Activated naive CD4-positive, alpha-beta T cell (primary cell): Measurements from ENCODE around the gene SMKR1.
"Not testable (repeated sequence)": the region's sequence is repeated elsewhere in the genome, so short reads cannot be mapped to it uniquely, and the experiment has no call there.

Experiments
- DNase-seq, 4 experiments: peaks; one replicate each; lab custom pipeline; 2025; lab: John Stamatoyannopoulos, UW

The SMKR1 gene

DNA sequence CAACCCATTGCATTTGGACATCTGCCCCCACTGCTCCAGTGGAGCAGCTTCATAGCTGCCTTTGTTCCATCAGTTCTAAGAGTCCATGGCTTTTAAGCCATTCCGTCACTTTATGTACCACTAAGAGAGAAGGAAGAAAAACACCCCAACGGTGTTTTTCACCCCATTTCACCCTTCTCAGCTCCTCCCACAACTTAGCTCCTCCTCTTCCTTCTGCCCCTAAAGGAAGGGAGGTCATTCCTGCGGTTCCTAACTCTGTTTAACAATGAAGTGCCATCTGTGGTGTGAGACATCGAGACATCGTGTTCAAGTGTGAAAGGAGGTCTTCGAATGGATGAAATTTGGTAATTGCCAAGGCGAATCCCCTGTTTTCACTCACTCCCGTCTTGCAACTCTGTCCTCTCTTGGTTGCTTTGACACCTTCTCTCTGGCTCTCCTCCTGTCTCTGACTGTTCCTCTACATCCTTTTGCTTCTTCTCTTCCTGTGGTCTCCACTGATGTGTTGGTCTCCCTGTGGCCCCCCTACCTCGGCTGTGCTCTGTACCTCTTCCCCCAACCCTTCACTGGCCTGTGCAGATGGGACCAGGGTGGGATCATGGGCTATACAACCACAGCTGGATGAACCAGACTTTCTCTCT is 23.0 kb downstream of the SMKR1 start:
- no peak for DNase-seq

DNA sequence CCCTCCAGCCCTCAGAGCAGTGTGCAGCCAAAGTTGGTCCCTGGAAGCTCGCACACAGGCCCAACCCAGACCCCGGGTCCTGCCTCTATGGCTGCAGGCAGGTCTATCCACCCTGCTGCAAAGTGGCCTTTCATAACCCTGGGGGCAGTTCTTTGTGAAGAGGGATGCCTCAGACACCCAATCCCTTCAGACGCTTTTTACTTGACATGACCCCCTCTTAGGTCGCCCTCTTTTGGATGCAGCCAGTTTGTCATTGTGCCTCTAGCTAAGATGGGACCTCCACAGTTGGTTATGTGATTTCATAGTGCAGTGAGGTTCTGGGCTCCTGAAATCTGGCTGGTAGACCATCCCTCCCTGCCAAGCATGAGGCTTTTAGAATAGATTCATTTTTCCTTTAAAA is 27.3 kb downstream of the SMKR1 start:
- DNase-seq: no peak

DNA sequence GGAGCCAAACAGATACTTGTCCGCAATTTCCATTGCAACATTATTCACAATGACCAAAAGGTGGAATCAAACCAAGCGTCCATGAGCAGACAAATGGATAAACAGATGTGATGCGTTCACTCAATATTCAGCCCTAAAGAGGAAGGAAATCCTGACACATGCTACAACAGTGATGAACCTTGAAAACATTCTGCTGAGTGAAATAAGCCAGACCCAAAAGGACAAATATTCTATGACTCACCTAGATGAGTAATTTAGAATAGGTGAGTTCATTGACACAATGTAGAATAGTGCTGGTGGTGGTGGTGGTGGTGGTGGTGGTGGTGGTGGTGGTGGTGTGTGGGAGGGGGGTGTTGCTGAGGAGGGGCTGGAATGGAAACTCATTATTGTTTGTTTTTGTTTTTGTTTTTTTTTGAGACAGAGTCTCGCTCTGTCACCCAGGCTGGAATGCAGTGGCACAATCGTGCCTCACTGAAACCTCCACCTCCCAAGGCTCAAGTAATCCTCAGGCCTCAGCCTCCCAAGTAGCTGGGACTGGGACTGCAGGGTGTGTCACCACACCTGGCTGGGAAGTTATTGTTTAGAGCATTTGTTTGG is 28.6 kb downstream of the SMKR1 start:
- peak in 1 of 4 experiments; percentile 8 for DNase-seq

DNA sequence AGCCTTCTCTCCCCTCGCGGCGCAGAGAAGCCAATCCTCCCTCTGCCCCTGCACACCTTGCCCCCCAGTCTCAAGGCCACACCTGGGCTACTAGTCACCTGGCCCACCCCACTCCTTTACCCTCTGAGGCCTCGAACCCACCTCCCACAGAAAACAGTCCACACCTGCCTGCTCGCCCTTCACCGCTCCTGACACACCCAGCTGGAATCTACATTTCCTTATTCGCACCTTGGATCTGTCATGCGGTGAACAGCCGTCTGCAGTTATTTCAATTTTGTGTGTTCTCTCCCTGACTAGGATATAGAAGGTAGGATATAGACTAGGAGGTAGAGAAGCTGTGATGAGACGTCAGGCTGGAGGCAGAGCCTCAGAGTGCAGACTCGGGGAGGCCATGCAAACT is 29.4 kb downstream of the SMKR1 start:
- DNase-seq: no peak

DNA sequence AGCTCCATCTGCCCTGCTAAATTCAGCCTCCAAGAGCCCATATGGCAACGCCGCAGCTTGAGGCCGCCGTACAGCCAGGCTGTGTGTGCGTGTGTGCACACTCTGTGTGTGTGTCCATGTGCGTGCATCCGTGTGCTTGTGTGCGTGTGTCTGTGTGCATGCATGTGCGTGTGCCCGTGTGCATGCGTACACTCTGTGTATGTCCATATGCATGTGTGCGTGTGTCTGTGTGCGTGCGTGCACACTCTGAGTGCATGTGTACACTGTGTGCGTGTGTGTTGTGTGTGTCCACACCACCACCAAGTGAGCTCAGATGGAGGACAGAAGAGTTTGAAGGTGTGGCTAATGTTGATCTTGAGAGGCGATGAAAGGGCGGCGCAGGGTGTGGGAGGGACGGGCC is 30.0 kb downstream of the SMKR1 start:
- DNase-seq: no peak

DNA sequence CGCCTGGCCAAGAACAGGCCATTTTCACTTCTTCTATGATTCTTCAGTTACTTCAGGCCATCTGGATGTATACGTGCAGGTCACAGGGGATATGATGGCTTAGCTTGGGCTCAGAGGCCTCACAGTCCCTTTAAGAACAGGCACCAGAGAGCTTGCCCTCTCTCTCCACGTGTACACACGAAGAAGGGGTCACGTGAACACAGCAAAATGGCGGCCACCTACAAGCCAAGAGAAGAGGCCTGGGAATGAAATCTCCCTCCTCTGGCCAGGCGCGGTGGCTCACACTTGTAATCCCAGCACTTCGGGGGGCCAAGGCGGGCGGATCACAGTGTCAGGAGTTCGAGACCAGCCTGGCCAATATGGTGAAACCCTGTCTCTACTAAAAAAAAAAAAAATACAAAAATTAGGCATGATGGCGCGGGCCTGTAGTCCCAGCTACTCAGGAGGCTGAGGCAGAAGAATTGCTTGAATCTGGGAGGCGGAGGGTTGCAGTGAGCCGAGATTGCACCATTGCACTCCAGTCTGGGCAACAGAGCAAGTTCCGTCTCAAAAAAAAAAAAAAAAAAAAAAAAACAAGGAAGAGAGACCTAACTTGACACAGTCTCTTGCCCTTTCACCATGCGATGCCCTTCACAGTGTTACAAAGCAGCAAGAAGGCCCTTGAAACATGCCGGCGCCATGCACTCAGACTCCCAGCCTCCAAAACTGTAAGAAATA is 32.4 kb downstream of the SMKR1 start:
- not testable (repeated sequence) for DNase-seq

DNA sequence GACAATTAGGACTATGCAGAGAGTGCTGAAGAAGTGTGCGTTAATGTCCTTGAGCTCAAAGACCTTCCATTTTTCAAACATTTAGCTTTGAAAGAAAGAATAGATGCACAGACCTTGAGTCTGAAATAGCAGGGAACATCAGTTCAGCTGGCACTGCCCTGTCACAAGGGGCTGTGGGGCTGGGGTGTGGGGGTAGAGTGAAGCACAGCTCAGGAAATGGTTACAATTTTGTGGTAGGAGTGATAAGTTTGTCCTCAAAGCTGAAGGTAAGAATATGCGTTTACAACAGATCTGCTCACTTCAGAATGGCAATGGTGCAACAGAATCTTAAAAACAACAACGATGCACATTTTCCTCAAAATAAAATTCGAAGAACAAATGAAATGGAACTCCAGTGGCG is 33.6 kb downstream of the SMKR1 start:
- DNase-seq: no peak

DNA sequence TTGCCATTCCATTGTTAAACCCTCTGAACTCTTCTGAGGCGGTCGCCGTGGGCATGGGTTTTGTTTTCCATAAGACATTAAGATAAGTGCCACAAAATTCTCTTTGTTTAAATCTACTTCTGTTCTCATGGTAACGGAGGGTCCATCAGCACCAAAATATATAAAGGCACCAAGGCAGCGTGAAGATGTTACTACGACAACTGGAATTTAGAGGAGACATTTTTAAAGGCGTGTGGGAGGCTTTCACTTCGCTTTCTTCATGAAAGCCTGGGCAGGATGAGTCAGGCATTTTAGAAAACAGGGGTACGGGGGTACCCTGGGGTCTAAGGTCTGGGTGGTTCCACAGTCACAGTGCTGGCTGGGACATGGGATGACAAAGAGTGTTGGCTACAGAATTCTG is 34.0 kb downstream of the SMKR1 start:
- DNase-seq: no peak

DNA sequence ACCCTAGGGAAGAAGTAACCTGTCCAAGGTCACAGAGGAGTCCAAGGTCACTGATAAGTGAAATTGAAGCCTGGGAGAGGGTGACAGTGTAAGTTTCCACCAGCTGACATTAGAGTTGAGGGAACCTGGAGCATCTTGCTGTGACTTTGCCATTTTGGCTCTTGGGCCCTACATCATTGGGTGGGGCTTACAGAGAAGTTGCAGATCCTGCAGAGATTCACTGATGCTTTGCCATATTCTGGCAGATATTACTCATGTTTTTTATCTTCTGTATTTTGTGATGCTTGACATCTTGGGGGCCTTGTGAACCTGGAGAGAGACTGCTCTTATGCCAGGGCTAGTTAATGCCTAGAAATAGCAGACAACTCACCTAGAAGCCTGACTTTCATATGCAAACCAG is 36.5 kb downstream of the SMKR1 start:
- no peak for DNase-seq

DNA sequence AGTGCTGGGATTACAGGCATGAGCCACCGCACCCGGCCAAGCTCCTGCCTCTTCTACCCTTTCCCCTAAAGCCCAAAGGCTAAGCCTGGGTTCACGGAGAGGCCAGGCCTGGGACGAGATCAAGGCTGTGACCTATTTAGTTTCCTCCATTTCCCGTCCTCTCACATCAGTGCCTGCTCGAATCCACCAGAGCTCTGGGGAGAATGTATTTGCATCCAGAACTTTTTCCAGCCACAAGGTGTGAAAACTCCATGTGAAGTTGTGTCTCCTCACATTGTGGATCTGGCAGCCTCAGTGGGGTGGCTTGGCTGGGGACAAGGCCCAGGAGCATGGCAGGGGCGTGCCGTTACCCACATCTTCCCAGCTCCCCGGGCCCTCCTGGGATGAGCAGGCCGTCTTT is 38.0 kb downstream of the SMKR1 start:
- no peak for DNase-seq

DNA sequence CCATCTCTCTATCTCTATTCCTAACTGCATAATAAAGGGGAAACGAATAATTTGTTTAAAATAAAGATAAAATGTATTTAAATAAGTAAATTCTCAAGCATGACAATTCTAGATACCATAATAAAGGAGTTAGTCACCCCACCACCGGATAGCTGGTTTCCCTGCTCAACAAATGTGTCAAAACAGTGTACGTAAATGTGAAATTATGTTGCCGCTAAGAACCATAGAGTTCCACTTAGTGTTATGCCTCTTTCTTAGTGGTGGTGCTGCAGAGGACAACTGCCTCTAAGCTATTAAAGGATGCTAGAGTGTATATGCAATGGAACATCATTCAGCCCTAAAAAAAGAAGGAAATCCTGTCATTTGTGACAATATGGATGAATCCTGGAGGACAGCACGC is 42.4 kb downstream of the SMKR1 start:
- DNase-seq: no peak

DNA sequence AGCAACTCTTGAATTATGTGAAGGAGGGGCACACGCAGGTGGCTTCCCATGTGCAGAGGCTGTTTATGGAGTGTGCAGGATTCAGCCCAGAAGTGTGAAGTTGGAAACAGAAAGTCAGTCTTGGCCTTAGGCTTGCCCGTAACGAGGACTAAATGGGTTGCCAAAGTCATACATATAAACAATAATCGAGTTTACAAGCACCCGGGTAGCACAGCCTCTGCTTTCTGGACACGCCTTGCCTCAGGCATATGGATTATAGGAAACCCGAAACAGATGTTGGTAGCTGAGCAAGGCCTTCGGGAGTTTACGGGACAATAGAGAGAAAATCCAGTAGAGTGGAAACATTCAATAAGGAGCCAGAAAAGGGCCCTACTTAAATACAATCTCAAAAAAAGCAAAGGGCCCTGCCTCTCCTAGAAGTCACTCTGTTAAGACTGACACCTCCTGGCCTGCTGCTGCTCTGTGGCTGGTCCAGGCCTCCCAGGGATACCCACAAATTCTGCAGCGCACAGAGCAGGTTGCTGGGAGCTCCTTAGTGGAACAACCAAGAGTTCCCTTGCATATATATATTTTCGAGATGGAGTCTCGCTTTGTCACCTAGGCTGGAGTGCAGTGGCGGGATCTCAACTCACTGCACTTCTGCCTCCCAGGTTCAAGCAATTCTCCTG is 48.5 kb downstream of the SMKR1 start:
- DNase-seq: no peak

DNA sequence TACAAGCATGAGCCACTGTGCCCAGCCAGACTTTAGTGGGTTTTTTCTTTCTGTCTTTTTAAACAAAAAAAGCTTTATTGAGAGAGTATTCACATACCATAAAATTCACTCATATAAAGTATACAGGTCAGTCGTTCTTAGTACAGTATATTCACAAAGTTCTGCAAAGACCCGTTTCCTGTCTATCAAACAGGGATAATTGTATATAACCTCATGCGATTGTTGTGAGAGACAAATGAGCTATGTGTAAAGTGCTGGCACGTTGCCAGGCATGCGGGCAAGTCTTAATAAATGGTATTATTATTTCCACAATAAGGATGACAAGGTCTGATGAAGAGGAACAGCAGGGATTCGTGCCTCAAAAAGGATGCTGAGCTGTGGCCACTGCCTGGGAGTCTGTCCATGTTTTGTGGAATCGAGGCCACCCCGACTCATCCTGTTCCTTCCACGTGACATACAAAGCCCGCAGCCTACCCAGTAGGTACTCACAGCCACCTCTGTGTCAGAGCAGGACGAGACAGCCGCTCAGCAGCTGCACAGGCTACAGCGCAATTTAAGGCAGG is 51.6 kb downstream of the SMKR1 start:
- DNase-seq: peak in 3 of 4 experiments; percentile 3 to 13 (median 9)

DNA sequence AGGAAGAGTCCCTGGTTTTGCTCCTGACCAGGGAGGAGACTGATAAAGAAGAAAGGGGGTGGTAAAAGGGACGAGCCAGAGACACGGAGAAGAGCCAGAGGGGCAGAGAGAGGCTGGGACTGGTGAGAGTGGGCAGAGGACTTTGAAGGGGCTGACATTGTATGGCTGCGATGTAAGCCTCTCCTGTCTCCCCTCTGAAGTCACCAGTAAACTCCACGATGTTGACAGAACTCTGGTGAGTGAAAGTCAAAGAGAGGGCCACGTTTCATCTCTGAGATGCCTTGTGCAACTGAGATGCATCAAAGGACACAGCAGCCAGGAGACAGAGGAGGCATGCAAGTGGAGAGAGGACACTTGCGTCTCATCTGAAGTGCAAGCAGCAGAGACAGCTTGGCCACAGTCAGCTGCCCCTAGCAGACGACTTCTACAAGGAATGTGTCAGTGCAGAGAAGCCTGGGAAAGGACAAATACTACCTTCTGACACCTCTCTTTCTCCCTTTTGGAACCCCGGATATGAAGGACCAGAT is 54.3 kb downstream of the SMKR1 start:
- DNase-seq: no peak

DNA sequence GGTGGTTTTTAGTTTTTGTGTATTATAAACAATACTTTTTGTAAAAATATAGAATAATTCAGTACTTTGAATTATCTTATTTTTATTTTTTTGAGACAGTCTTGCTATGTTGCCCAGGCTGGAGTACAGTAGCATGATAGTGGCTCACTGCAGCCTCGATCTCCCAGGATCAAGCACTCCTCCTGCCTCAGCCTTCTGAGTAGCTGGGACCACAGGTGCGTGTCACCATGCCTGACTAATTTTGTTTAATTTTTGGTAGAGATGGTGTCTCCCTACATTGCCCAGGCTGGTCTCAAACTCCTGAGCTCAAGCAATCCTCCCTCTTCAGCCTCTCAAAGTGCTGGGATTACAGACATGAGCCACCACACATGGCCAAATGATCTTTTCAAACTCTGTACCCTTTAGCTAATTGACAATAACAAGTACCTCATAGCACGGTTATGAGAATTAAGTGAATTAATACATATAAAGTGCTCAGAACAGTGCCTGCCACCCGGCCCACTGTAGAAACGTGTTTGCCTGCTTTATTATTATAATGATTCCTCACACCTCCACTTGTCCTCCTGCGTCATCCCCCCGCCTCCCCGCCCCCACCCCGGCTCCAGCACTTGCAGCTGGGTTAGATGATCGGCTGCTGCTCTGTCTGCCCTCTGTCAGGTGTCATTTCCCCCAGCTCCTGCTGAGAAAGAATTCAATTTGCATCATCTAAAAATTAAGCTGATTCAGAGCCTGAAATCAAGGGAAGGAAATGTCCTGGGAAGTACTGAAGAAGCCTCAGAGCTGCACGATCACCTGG is 55.6 kb downstream of the SMKR1 start:
- no peak for DNase-seq

DNA sequence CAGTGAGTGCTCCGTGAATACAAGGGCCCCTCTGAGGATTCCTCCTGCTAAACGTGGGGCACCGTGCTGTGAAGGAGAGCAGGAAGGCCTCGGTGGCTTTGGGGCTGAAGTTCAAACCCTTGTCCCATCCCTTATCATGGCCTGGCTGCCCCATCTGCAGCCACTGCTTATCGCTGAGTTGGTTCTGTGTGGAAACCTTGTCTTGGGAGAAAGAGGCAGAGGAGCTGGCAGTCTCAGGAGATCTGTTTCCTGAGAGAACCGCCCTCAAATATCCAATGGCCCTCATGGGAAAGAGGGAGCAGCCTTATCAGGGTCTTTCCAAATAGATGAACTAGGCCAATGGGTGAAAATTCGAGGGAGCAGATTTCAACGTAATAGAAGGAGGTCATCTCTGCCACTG is 57.2 kb downstream of the SMKR1 start:
- DNase-seq: no peak

DNA sequence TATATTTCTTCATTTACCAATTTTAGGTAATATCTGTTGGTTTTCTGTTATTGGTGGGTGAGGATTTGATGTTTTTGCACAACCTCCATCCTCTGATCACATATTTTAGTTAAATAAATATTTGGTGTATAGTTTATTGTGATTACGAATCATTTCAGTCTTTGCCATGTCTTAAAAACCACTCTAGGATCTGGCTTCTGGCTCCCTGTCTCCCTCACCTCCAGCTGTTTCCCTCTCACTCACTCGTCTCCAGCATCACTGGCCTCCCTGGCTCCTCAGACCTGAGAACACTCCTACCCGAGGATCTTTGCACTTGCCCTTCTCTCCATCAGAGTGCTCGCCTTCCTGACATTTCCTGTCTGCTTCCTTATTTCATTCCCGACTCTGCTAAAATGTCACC is 58.5 kb downstream of the SMKR1 start:
- no peak for DNase-seq

DNA sequence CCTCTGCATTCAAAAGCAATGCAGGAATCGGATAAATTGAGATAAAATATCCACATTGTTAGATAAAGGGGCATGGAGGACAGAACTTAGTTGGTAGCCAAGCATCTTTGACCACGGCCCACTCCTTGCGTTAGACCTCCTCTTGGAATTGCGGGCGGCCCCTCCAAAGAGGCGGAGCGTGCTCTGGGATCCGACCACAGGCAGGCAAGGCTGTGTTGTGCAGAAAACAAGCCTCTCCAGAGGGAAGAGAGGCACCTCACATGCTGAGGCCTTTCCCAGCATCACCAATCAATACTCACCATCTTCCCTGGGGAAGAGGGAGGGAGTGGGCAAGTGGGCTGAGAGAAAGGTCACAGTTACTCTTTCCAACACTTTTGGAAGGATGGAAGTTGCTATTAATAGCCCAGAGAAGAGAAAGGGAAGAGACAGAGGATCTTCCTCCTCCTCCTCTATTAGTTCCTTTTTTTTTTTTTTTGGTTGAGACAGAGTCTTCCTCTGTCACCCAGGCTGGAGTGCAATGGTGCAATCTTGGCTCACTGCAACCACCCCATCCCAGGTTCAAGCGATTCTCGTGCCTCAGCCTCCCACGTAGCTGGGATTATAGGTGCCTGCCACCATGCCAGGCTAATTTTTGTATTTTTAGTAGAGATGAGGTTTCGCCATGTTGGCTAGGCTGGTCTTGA is 59.5 kb downstream of the SMKR1 start:
- no peak for DNase-seq
